ENCODE measurements around the gene GREB1L. TPM values are rescaled to one million over a fixed set of nuclear protein-coding genes. Genes with fewer than 3 reads are reported as not detected.

GREB1L gene
- total and polyA plus RNA-seq, 2 donors (not counting 1 experiment from before 2014, with no cell fraction given): not detected

- H3K27me3 ChIP-seq (replicated peaks in 1 of 4; ENCODE audit: control extremely low read depth in 1 of 4, control insufficient read depth in 3 of 4, insufficient read depth in 4 of 4, low read length in 3 of 4): no peaks in the 10 kb centered on the region
These were observed 22.6 kb downstream of the GREB1L start for GRCh38 chr18:21264651-21265050.

More at GRCh38 chr18:21264651-21265050, 22.6 kb downstream of the GREB1L start:
- Histone ChIP-seq H2AFZ (ENCODE audit: insufficient read depth, low read depth, low read length, poor library complexity, severe bottlenecking) (no peak overlapping the region), H3K9ac (ENCODE audit: low read length) (no peak overlapping the region), H3K36me3 (replicated peaks in 1 of 2; ENCODE audit: control extremely low read depth in 1 of 2, control insufficient read depth in 1 of 2, extremely low read depth in 1 of 2, insufficient read depth in 2 of 2, low read length in 1 of 2) (no peaks in the 10 kb centered on the region), H3K4me1 (ENCODE audit: control insufficient read depth in 2 of 2, insufficient read depth in 2 of 2, low read length in 2 of 2) (no peaks in the 10 kb centered on the region), H3K4me3 (ENCODE audit: control extremely low read depth in 1 of 5, extremely low read depth in 1 of 5, insufficient read depth in 1 of 5, low read depth in 2 of 5, low read length in 4 of 5) (no peak overlapping the region), H3K79me2 (ENCODE audit: control insufficient read depth, insufficient read depth, low read length) (no peaks in the 10 kb centered on the region), H3K9me3 (ENCODE audit: control extremely low read depth in 1 of 3, control insufficient read depth in 2 of 3, insufficient read depth in 1 of 3, low read length in 2 of 3) (no peaks in the 10 kb centered on the region), H4K20me1 (ENCODE audit: control insufficient read depth, insufficient read depth, low read length, poor library complexity, severe bottlenecking) (no peaks in the 10 kb centered on the region), H3K27ac (ENCODE audit: low read length in 2 of 2) (no peak overlapping the region), H3K4me2 (replicated peaks; ENCODE audit: low read depth, low read length, poor library complexity, severe bottlenecking) (no peak overlapping the region)
- no peak for TF ChIP-seq CTCF (IDR thresholded peaks at IDR 0.05)
- no peak for TF ChIP-seq EZH2 (IDR thresholded peaks at IDR 0.05; ENCODE audit: borderline replicate concordance, insufficient read depth, low read depth, low read length, poor library complexity, severe bottlenecking)
- WGBS (ENCODE audit: insufficient coverage): no CpG with 5 or more reads among the region's 2 CpGs
- ChIA-PET CTCF (no interaction called here), POLR2A (no interaction called here)
- Mint-ChIP-seq H3K27me3 (peaks cover 15% of the 10 kb centered on the region), H3K4me1 (no peaks in the 10 kb centered on the region), H3K9me3 (ENCODE audit: insufficient read depth) (no peaks in the 10 kb centered on the region), H3K4me3 (no peak overlapping the region), H3K27ac (no peak overlapping the region)
- intact Hi-C loops (cut with micrococcal nuclease): no loop called here
- ATAC-seq (ENCODE audit: low read depth) (no peak), DNase-seq (no peak)

Measured in B cell (primary cell).